CD14-positive monocyte (primary cell): ENCODE measurements around the gene SYT2. TPM values are rescaled to one million over a fixed set of nuclear protein-coding genes. Genes with fewer than 3 reads are reported as not detected.

Source experiments
- DNase-seq, 3 donors: peaks; one replicate each; pipeline ENCODE4 v3.0.0-alpha.2; 2011 to 2022
- H2AFZ ChIP-seq: 2 replicates; pipeline ENCODE4 v1.6.0; 2012; ENCODE audit warnings: mild to moderate bottlenecking, low read depth, low read length, inconsistent platforms; ENCODE audit not compliant: insufficient read depth, poor library complexity, severe bottlenecking
- H3K27ac ChIP-seq, 2 donors: 1 replicate in 1 of 2; 2 replicates in 1 of 2; pipeline ENCODE4 v1.5.1; 2012 to 2013; ENCODE audit warnings: low read length in 2 of 2, control low read depth in 1 of 2, inconsistent platforms in 1 of 2, low read depth in 1 of 2, mild to moderate bottlenecking in 1 of 2
- H3K27me3 ChIP-seq, 2 donors: one replicate each; pipeline versions ENCODE4 v1.6.0 to v1.6.1; 2011 to 2013; ENCODE audit warnings: low read length in 2 of 2; ENCODE audit not compliant: control insufficient read depth in 2 of 2, insufficient read depth in 2 of 2
- H3K36me3 ChIP-seq, 2 donors: replicated peaks in 1 of 2; 1 replicate in 1 of 2; 2 replicates in 1 of 2; pipeline versions ENCODE4 v1.5.1 to v1.6.1; 2012 to 2013; ENCODE audit warnings: low read length in 2 of 2, control low read depth in 1 of 2, inconsistent platforms in 1 of 2, mild to moderate bottlenecking in 1 of 2; ENCODE audit not compliant: insufficient read depth in 2 of 2, control insufficient read depth in 1 of 2
- H3K4me1 ChIP-seq, 2 donors: 1 replicate in 1 of 2; 2 replicates in 1 of 2; pipeline versions ENCODE4 v1.5.1 to v1.6.1; 2012 to 2013; ENCODE audit warnings: low read length in 2 of 2, control low read depth in 1 of 2, inconsistent platforms in 1 of 2, mild to moderate bottlenecking in 1 of 2, moderate library complexity in 1 of 2; ENCODE audit not compliant: insufficient read depth in 2 of 2, control insufficient read depth in 1 of 2
- H3K4me2 ChIP-seq: replicated peaks from 2 replicates; pipeline ENCODE3; 2012; ENCODE audit warnings: low read length, moderate library complexity, mild to moderate bottlenecking; ENCODE audit not compliant: poor library complexity, severe bottlenecking; ENCODE audit errors: extremely low read depth
- H3K4me3 ChIP-seq, 3 experiments: fragments of 200-600 bp in 1 of 3; sonication (generic) in 1 of 3; replicated peaks in 1 of 3; 1 replicate in 2 of 3; 2 replicates in 1 of 3; pipeline ENCODE4 v1.5.1; 2011 to 2013; ENCODE audit warnings: low read length in 3 of 3, mild to moderate bottlenecking in 3 of 3, control low read depth in 2 of 3, low read depth in 2 of 3, inconsistent platforms in 1 of 3, moderate library complexity in 1 of 3
- H3K79me2 ChIP-seq: 2 replicates; pipeline ENCODE4 v1.6.0; 2012; ENCODE audit warnings: mild to moderate bottlenecking, control low read depth, inconsistent platforms, low read length, moderate library complexity; ENCODE audit not compliant: insufficient read depth
- H3K9ac ChIP-seq: 2 replicates; pipeline ENCODE4 v1.6.0; 2017; ENCODE audit warnings: low read length, mild to moderate bottlenecking; ENCODE audit not compliant: insufficient read depth, poor library complexity, severe bottlenecking
- H3K9me3 ChIP-seq, 2 donors: replicated peaks in 1 of 2; 1 replicate in 1 of 2; 2 replicates in 1 of 2; pipeline versions ENCODE4 v1.5.1 to v1.6.1; 2012 to 2013; ENCODE audit warnings: low read length in 2 of 2, control low read depth in 1 of 2; ENCODE audit not compliant: control insufficient read depth in 1 of 2, insufficient read depth in 1 of 2
- H4K20me1 ChIP-seq: 2 replicates; pipeline ENCODE4 v1.6.0; 2012; ENCODE audit warnings: mild to moderate bottlenecking, low read length, control low read depth, moderate library complexity; ENCODE audit not compliant: insufficient read depth
- H3K27ac Mint-ChIP-seq, 7 donors: one replicate each; pipeline ENCODE4 v1.8.0; 2020; ENCODE audit warnings: mild to moderate bottlenecking in 7 of 7, mixed read lengths in 7 of 7, moderate library complexity in 6 of 7, inconsistent platforms in 2 of 7
- H3K27me3 Mint-ChIP-seq, 3 donors: one replicate each; pipeline ENCODE4 v1.8.0; 2021 to 2022; ENCODE audit warnings: low read depth in 3 of 3, mild to moderate bottlenecking in 3 of 3, mixed read lengths in 3 of 3, moderate library complexity in 3 of 3, inconsistent platforms in 1 of 3
- H3K36me3 Mint-ChIP-seq, 2 donors: one replicate each; pipeline ENCODE4 v1.8.0; 2020; ENCODE audit warnings: mixed read lengths in 2 of 2, inconsistent platforms in 1 of 2, mild to moderate bottlenecking in 1 of 2
- H3K4me1 Mint-ChIP-seq: one replicate; pipeline ENCODE4 v1.8.0; 2020; ENCODE audit warnings: mild to moderate bottlenecking, mixed read lengths
- H3K4me3 Mint-ChIP-seq, 2 donors: one replicate each; pipeline ENCODE4 v1.8.0; 2020; ENCODE audit warnings: mild to moderate bottlenecking in 2 of 2, mixed read lengths in 2 of 2, moderate library complexity in 1 of 2
- H3K9me3 Mint-ChIP-seq, 7 donors: one replicate each; pipeline ENCODE4 v1.8.0; 2020 to 2022; ENCODE audit warnings: mixed read lengths in 7 of 7, mild to moderate bottlenecking in 6 of 7, moderate library complexity in 6 of 7, inconsistent platforms in 2 of 7
- CTCF ChIP-seq: fragments of 200-600 bp; IDR thresholded peaks from one replicate; pipeline ENCODE4 v1.8.0; 2022; ENCODE audit warnings: antibody characterized with exemption, mild to moderate bottlenecking
- WGBS: methylation state at CpG from one replicate; pipeline ENCODE4 v1.1.5; 2013; ENCODE audit warnings: missing lambda C conversion rate; ENCODE audit not compliant: insufficient coverage; 5-methylcytosine and 5-hydroxymethylcytosine counted together
- intact Hi-C, 2 donors: fragments of 100-400 bp; cut with micrococcal nuclease; formaldehyde crosslinking; loops; one replicate each; pipeline versions ENCODE4 v1.15.0 to v1.15.1; 2023
- polyA plus RNA-seq, 3 donors: library from polyadenylated mRNA; depleted of rRNA in 1 of 3; unstranded in 2 of 3; stranded (reverse) in 1 of 3; fragments of 300-500 nt in 2 of 3; fragments of >200 nt in 1 of 3; fragmentation: Illumina TruSeq in 2 of 3; gene quantifications; 1 replicate in 2 of 3; 2 replicates in 1 of 3; pipeline ENCODE4 v1.2.3, GENCODE V29; 2012 to 2021

The SYT2 gene
- polyA plus RNA-seq, 3 donors = not detected

GRCh38 chr1:202568826-202569225 lies 141.4 kb downstream of the SYT2 start:
- peaks cover 84 to 86% of the 10 kb centered on the region in 2 donors for H3K36me3 Mint-ChIP-seq
- H3K4me3 ChIP-seq = no peak overlapping the region
- no peaks in the 10 kb centered on the region for H3K79me2 ChIP-seq
- peaks cover 4 to 93% of the 10 kb centered on the region in 2 donors for H3K36me3 ChIP-seq
- no peaks in the 10 kb centered on the region for H3K4me1 ChIP-seq
- no peaks in the 10 kb centered on the region for H3K4me1 Mint-ChIP-seq
- H3K27ac Mint-ChIP-seq = no peak overlapping the region
- TF ChIP-seq CTCF = no peak
- peaks cover 3 to 33% (median 17%) of the 10 kb centered on the region in 3 donors for H3K27me3 Mint-ChIP-seq
- intact Hi-C loops = loop anchor here in 1 of 2 donors (10.0 kb wide), 1 partner anchor 54 kb away; no protein-coding TSS in a partner anchor
- H3K9me3 Mint-ChIP-seq = peaks cover 0 to 2% (median 0%) of the 10 kb centered on the region in 7 donors
- H3K27ac ChIP-seq = no peak overlapping the region
- no peak overlapping the region for H3K4me2 ChIP-seq
- WGBS = 100% methylated on average over 1 of the region's 4 CpGs
- no peak overlapping the region for H2AFZ ChIP-seq
- no peak for DNase-seq
- peaks cover 5 to 7% of the 10 kb centered on the region in 2 donors for H3K27me3 ChIP-seq
- H4K20me1 ChIP-seq = peaks cover 19% of the 10 kb centered on the region
- H3K4me3 Mint-ChIP-seq = no peak overlapping the region
- H3K9ac ChIP-seq = no peak overlapping the region
- H3K9me3 ChIP-seq = no peaks in the 10 kb centered on the region

GRCh38 chr1:202568410-202568809 lies 141.8 kb downstream of the SYT2 start:
- H3K27me3 ChIP-seq = peaks cover 3 to 4% of the 10 kb centered on the region in 2 donors
- peaks cover 0 to 2% (median 0%) of the 10 kb centered on the region in 7 donors for H3K9me3 Mint-ChIP-seq
- H3K4me1 ChIP-seq = no peaks in the 10 kb centered on the region
- WGBS = no CpG with 5 or more reads among the region's 2 CpGs
- peaks cover 3 to 30% (median 13%) of the 10 kb centered on the region in 3 donors for H3K27me3 Mint-ChIP-seq
- H3K9me3 ChIP-seq = no peaks in the 10 kb centered on the region
- H3K4me3 ChIP-seq = no peak overlapping the region
- no peak overlapping the region for H3K9ac ChIP-seq
- H2AFZ ChIP-seq = no peak overlapping the region
- H3K27ac ChIP-seq = no peak overlapping the region
- H3K4me2 ChIP-seq = no peak overlapping the region
- peaks cover 19% of the 10 kb centered on the region for H4K20me1 ChIP-seq
- no peak for DNase-seq
- H3K4me1 Mint-ChIP-seq = no peaks in the 10 kb centered on the region
- H3K79me2 ChIP-seq = no peaks in the 10 kb centered on the region
- peaks cover 4 to 93% of the 10 kb centered on the region in 2 donors for H3K36me3 ChIP-seq
- peaks cover 83 to 85% of the 10 kb centered on the region in 2 donors for H3K36me3 Mint-ChIP-seq
- intact Hi-C loops = loop anchor here in 1 of 2 donors (10.0 kb wide), 1 partner anchor 54 kb away; no protein-coding TSS in a partner anchor
- no peak overlapping the region for H3K4me3 Mint-ChIP-seq
- TF ChIP-seq CTCF = no peak
- H3K27ac Mint-ChIP-seq = no peak overlapping the region
